GM10266 (cell line): ENCODE data around the gene C16orf82.

Source experiments
- DNase-seq: peaks from one replicate; pipeline ENCODE4 v3.0.0; 2012; ENCODE audit errors: extremely low spot score
- TF ChIP-seq, protein P1 (sequence below): IDR thresholded peaks from 2 replicates; pipeline ENCODE4 v1.5.1; 2012; ENCODE audit warnings: mild to moderate bottlenecking, low read depth; ENCODE audit not compliant: control insufficient read depth, insufficient read depth; ENCODE audit errors: missing control alignments

The C16orf82 gene

GRCh38 chr16:27033281-27033979 lies 33.3 kb upstream of the C16orf82 start:
- TF ChIP-seq, protein P1, sequence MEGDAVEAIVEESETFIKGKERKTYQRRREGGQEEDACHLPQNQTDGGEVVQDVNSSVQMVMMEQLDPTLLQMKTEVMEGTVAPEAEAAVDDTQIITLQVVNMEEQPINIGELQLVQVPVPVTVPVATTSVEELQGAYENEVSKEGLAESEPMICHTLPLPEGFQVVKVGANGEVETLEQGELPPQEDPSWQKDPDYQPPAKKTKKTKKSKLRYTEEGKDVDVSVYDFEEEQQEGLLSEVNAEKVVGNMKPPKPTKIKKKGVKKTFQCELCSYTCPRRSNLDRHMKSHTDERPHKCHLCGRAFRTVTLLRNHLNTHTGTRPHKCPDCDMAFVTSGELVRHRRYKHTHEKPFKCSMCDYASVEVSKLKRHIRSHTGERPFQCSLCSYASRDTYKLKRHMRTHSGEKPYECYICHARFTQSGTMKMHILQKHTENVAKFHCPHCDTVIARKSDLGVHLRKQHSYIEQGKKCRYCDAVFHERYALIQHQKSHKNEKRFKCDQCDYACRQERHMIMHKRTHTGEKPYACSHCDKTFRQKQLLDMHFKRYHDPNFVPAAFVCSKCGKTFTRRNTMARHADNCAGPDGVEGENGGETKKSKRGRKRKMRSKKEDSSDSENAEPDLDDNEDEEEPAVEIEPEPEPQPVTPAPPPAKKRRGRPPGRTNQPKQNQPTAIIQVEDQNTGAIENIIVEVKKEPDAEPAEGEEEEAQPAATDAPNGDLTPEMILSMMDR, result no peak
- DNase-seq, result no peak

- TF ChIP-seq, protein P1, result no peak
- DNase-seq, result no peak
Measured at GRCh38 chr16:27040732-27041131, 26.0 kb upstream of the C16orf82 start.

GRCh38 chr16:27046958-27047518 lies 19.7 kb upstream of the C16orf82 start:
- no peak for DNase-seq
- TF ChIP-seq, protein P1, result no peak

DNA sequence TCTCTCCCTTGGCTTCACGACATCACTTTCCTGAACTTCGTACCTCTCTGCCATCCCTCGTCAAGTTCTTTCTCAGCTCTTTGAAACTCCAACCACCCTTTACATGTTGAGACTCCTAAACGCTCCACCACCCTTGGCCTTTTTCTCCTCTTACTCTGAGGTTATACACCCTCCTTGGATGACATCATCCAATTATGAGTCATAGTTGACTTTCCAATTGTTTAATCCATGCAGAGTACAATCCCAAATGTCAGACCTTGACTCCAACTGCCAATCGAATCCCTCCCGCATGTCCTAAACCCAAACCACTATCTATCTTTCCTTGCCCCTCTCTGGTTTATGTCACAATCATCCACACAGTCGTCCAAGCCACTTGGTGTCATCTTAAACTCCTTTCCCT lies 18.4 kb upstream of the C16orf82 start:
- TF ChIP-seq, protein P1, result no peak
- DNase-seq, result no peak

DNA sequence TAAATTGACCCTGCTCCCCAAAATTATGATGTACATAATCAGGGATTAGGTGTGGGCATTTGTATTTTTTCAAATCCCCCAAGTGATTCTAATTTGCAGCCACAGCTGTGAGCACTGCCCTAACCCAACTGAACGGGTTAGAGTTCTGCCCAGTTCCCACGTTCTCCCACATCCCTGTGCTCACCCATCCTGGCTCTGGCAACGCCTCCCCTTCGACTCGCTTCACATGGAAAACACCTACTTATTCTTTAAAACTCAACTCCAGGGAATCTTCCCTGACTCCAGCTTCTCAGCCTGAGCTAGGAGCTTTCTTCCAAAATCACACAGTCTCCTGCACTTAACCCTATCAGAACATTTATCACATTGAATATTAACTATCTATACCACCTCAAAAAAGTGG lies 17.6 kb upstream of the C16orf82 start:
- no peak for DNase-seq
- TF ChIP-seq, protein P1, result no peak

DNA sequence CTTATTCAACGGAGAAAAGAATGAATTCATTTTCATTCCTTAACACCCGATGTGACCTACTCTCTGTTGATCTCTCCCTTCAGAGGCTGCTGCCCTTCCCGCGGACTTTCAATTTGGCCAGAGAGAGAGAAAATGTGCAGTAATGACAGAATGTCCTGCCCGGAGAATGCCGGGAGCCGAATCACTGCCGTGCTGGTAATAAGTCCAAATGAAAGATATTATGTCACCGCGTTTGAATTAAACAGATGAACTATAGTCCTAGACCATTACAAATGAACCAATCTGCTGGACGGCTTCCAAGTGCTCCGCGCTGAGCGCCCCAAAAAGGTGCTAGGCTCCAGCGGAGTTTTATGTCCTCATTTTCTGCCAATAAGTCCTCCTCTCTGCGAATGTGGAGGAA lies 14.7 kb upstream of the C16orf82 start:
- TF ChIP-seq, protein P1, result no peak
- no peak for DNase-seq

GRCh38 chr16:27053996-27054395 lies 12.7 kb upstream of the C16orf82 start:
- no peak for DNase-seq
- TF ChIP-seq, protein P1, result no peak
